Smooth muscle cell (in vitro differentiated cells): ENCODE results near the gene NT5DC1. TPM values are rescaled to one million over a fixed set of nuclear protein-coding genes. Genes with fewer than 3 reads are reported as not detected.

Experiments used
- DNase-seq: peaks from one replicate; lab custom pipeline; 2025; ENCODE audit not compliant: unreplicated experiment; lab: John Stamatoyannopoulos, UW
- H2AFZ ChIP-seq: fragments of 200-600 bp; sonication (generic); 2 replicates; pipeline ENCODE4 v1.6.0; 2016; ENCODE audit warnings: antibody characterized with exemption, low read depth, mild to moderate bottlenecking
- H3F3A ChIP-seq: fragments of 200-600 bp; sonication (generic); 2 replicates; pipeline ENCODE4 v1.6.0; 2017; ENCODE audit warnings: antibody characterized with exemption, low read depth
- H3K27ac ChIP-seq: fragments of 200-600 bp; sonication (generic); 2 replicates; pipeline ENCODE4 v1.5.1; 2016; ENCODE audit warnings: low read depth, mild to moderate bottlenecking
- H3K27me3 ChIP-seq: fragments of 200-600 bp; sonication (generic); 2 replicates; pipeline ENCODE4 v1.6.1; 2016; ENCODE audit warnings: low read depth, mild to moderate bottlenecking
- H3K36me3 ChIP-seq: fragments of 200-600 bp; sonication (generic); 2 replicates; pipeline ENCODE4 v1.5.1; 2016; ENCODE audit warnings: low read depth
- H3K4me1 ChIP-seq: fragments of 200-600 bp; sonication (generic); 2 replicates; pipeline ENCODE4 v1.5.1; 2016; ENCODE audit warnings: low read depth
- H3K4me2 ChIP-seq: fragments of 200-600 bp; sonication (generic); 2 replicates; pipeline ENCODE4 v1.6.0; 2016; ENCODE audit warnings: mild to moderate bottlenecking
- H3K4me3 ChIP-seq: fragments of 200-600 bp; sonication (generic); 2 replicates; pipeline ENCODE4 v1.5.1; 2016; ENCODE audit warnings: mild to moderate bottlenecking
- H3K79me2 ChIP-seq: fragments of 200-600 bp; sonication (generic); 2 replicates; pipeline ENCODE4 v1.6.0; 2016; ENCODE audit warnings: low read depth, mild to moderate bottlenecking
- H3K9ac ChIP-seq: fragments of 200-600 bp; sonication (generic); 2 replicates; pipeline ENCODE4 v1.6.0; 2016; ENCODE audit warnings: low read depth
- H3K9me3 ChIP-seq: fragments of 200-600 bp; sonication (generic); replicated peaks from 2 replicates; pipeline ENCODE4 v1.5.1; 2016; ENCODE audit warnings: low read depth
- H4K20me1 ChIP-seq: fragments of 200-600 bp; sonication (generic); 2 replicates; pipeline ENCODE4 v1.6.0; 2016; ENCODE audit warnings: low read depth
- CTCF ChIP-seq: fragments of 200-600 bp; sonication (generic); IDR thresholded peaks from 2 replicates; pipeline ENCODE4 v1.5.1; 2017; ENCODE audit warnings: borderline replicate concordance, mild to moderate bottlenecking, antibody characterized with exemption; ENCODE audit not compliant: insufficient read depth, poor library complexity, severe bottlenecking
- WGBS: methylation state at CpG from one replicate; pipeline ENCODE4 v1.1.7; 2016; ENCODE audit warnings: low lambda C conversion rate; 5-methylcytosine and 5-hydroxymethylcytosine counted together
- polyA plus RNA-seq: library from polyadenylated mRNA; unstranded; fragments of >200 nt; fragmentation: Nextera tagmentation; extraction: Ambion mirVana; gene quantifications from 2 replicates; pipeline ENCODE4 v1.2.1, GENCODE V29; 2016
- total RNA-seq: library from RNA; depleted of rRNA; stranded (reverse); fragments of >200 nt; gene quantifications from 2 replicates; pipeline ENCODE4 v1.2.3, GENCODE V29; 2014

Gene NT5DC1
- total and polyA plus RNA-seq, 2 experiments from 2014 or later: 3.7 to 23.9 TPM

GRCh38 chr6:116229287-116229913, 128.7 kb downstream of the NT5DC1 start:
- no peaks in the 10 kb centered on the region for H3F3A ChIP-seq
- no peak overlapping the region for H3K27ac ChIP-seq
- H3K27me3 ChIP-seq: no peaks in the 10 kb centered on the region
- no peak for TF ChIP-seq CTCF
- no peak overlapping the region for H3K4me2 ChIP-seq
- no peak overlapping the region for H3K4me3 ChIP-seq
- H3K4me1 ChIP-seq: no peaks in the 10 kb centered on the region
- 76% methylated on average over 17 of the region's 17 CpGs for WGBS
- H3K79me2 ChIP-seq: no peaks in the 10 kb centered on the region
- no peak overlapping the region for H2AFZ ChIP-seq
- no peaks in the 10 kb centered on the region for H4K20me1 ChIP-seq
- H3K9ac ChIP-seq: no peak overlapping the region
- H3K36me3 ChIP-seq: no peaks in the 10 kb centered on the region
- H3K9me3 ChIP-seq: no peaks in the 10 kb centered on the region
- DNase-seq: no peak

- no peak overlapping the region for H3K27ac ChIP-seq
- H4K20me1 ChIP-seq: no peaks in the 10 kb centered on the region
- H2AFZ ChIP-seq: no peak overlapping the region
- H3K9me3 ChIP-seq: no peaks in the 10 kb centered on the region
- 76% methylated on average over 3 of the region's 3 CpGs for WGBS
- no peaks in the 10 kb centered on the region for H3K4me1 ChIP-seq
- H3K4me2 ChIP-seq: no peak overlapping the region
- no peaks in the 10 kb centered on the region for H3K79me2 ChIP-seq
- no peak for DNase-seq
- no peaks in the 10 kb centered on the region for H3K36me3 ChIP-seq
- no peak for TF ChIP-seq CTCF
- no peak overlapping the region for H3K4me3 ChIP-seq
- no peaks in the 10 kb centered on the region for H3K27me3 ChIP-seq
- H3F3A ChIP-seq: no peaks in the 10 kb centered on the region
- H3K9ac ChIP-seq: no peak overlapping the region
These were observed 134.0 kb downstream of the NT5DC1 start for GRCh38 chr6:116234689-116235088.

- H3K36me3 ChIP-seq: no peaks in the 10 kb centered on the region
- no peak overlapping the region for H2AFZ ChIP-seq
- no peaks in the 10 kb centered on the region for H4K20me1 ChIP-seq
- no peak overlapping the region for H3K9ac ChIP-seq
- H3K4me2 ChIP-seq: no peak overlapping the region
- H3K4me3 ChIP-seq: no peak overlapping the region
- no peak overlapping the region for H3K27ac ChIP-seq
- no peaks in the 10 kb centered on the region for H3K9me3 ChIP-seq
- H3K79me2 ChIP-seq: no peaks in the 10 kb centered on the region
- H3F3A ChIP-seq: no peaks in the 10 kb centered on the region
- no peaks in the 10 kb centered on the region for H3K4me1 ChIP-seq
- TF ChIP-seq CTCF: no peak
- DNase-seq: no peak
- no peaks in the 10 kb centered on the region for H3K27me3 ChIP-seq
- 71% methylated on average over 2 of the region's 2 CpGs for WGBS
These were observed 137.4 kb downstream of the NT5DC1 start for GRCh38 chr6:116238083-116238482.

- Histone ChIP-seq H3K4me3 (no peak overlapping the region), H3K9ac (no peak overlapping the region), H3K79me2 (no peaks in the 10 kb centered on the region), H2AFZ (no peak overlapping the region), H4K20me1 (no peaks in the 10 kb centered on the region), H3K36me3 (no peaks in the 10 kb centered on the region), H3F3A (no peaks in the 10 kb centered on the region), H3K4me2 (no peak overlapping the region), H3K4me1 (no peaks in the 10 kb centered on the region), H3K9me3 (no peaks in the 10 kb centered on the region), H3K27ac (no peak overlapping the region), H3K27me3 (no peaks in the 10 kb centered on the region)
- no peak for TF ChIP-seq CTCF
- DNase-seq: no peak
- 94% methylated on average over 2 of the region's 2 CpGs for WGBS
These were observed 138.6 kb downstream of the NT5DC1 start for GRCh38 chr6:116239256-116239655.
